Lower leg skin (tissue), 3 donors: ENCODE measurements around the gene BID.

ENCODE experiments used
- CTCF ChIP-seq, 3 donors: fragments of 450-650 bp; IDR thresholded peaks; one replicate each; pipeline ENCODE4 v1.5.1; 2016; ENCODE audit warnings: antibody characterized with exemption in 3 of 3, mild to moderate bottlenecking in 3 of 3, moderate library complexity in 2 of 3
- POLR2A ChIP-seq, 2 donors: fragments of 450-650 bp; IDR thresholded peaks; one replicate each; pipeline ENCODE4 v1.6.1; 2016 to 2017; ENCODE audit warnings: antibody characterized with exemption in 2 of 2, mild to moderate bottlenecking in 1 of 2, moderate library complexity in 1 of 2

GRCh38 chr22:17742527-17742902, 31.8 kb downstream of the BID start:
- no peak for TF ChIP-seq CTCF (IDR thresholded peaks at IDR 0.05)
- TF ChIP-seq POLR2A (IDR thresholded peaks at IDR 0.05): no peak
